GM10266 (cell line): ENCODE data around the gene ANKRD13A.
A peak's percentile ranks its signal among the peaks of the same experiment; 100 is the strongest.

ENCODE experiments used
- DNase-seq: peaks from one replicate; pipeline ENCODE4 v3.0.0; 2012; ENCODE audit errors: extremely low spot score
- TF ChIP-seq, protein P1 (sequence below): IDR thresholded peaks from 2 replicates; pipeline ENCODE4 v1.5.1; 2012; ENCODE audit warnings: mild to moderate bottlenecking, low read depth; ENCODE audit not compliant: control insufficient read depth, insufficient read depth; ENCODE audit errors: missing control alignments

Gene ANKRD13A

DNA sequence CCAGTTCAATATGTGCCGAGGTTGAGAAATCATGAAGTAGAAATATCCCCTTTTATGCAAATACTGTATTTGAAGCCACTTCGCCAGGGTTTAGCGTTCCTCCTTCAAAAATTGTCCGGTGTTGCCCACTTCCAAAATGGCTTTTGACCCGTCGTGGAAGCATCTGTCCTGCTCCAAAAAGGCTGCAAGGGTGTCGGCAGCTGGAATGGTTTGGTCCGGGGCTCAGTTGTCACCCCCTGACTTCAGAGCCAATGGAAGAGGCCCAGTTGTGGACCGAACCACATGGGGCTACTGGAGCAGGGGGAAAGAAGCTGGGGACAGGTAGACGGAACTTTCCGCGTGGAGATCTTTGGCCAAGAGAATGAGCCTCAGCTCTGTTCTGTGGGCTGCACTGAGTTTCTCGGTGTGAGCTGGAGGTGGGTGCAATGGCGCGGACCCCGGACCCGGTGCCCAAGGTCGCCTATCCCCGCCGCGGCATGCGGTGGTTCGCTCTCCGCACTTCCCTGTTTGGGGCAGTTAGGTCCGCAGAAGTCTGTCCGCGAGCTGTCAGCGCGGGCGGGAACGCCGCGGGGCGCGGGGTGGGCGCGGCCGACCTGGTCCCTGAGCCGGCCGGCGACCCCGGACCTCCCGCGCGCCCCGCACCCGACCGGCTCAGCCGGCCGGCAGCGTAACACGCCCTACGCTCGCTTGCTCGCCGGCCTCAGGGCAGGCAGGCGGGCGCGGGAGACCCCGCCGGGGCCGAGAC, at the start of gene ANKRD13A:
ANKRD13A (plus strand) TSS at position 527 of the 745 bp plus-strand sequence. CDS start 259 bp downstream, outside the sequence.
- DNase-seq: peak; percentile 92
- TF ChIP-seq, protein P1, sequence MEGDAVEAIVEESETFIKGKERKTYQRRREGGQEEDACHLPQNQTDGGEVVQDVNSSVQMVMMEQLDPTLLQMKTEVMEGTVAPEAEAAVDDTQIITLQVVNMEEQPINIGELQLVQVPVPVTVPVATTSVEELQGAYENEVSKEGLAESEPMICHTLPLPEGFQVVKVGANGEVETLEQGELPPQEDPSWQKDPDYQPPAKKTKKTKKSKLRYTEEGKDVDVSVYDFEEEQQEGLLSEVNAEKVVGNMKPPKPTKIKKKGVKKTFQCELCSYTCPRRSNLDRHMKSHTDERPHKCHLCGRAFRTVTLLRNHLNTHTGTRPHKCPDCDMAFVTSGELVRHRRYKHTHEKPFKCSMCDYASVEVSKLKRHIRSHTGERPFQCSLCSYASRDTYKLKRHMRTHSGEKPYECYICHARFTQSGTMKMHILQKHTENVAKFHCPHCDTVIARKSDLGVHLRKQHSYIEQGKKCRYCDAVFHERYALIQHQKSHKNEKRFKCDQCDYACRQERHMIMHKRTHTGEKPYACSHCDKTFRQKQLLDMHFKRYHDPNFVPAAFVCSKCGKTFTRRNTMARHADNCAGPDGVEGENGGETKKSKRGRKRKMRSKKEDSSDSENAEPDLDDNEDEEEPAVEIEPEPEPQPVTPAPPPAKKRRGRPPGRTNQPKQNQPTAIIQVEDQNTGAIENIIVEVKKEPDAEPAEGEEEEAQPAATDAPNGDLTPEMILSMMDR: no peak

DNA sequence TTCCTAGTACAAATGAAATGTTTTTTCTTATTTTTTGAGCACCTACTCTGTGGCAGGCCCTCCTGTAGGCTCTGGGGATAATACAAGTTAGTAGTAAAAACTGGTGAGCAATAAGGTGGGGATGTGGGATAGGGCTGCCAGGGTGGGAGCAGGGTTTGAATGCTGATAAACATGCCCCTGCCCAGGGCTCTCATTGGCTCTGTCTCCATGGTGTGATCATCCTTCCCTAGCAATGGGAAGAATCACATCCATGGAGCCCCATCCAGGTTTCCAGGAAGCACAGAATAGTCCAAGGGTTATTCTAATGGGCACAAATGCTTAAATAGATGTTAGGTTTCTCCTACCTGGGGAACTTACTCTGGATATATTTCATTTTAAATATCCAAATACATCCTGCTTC, 48.6 kb upstream of the ANKRD13A start:
- TF ChIP-seq, protein P1: no peak
- no peak for DNase-seq

DNA sequence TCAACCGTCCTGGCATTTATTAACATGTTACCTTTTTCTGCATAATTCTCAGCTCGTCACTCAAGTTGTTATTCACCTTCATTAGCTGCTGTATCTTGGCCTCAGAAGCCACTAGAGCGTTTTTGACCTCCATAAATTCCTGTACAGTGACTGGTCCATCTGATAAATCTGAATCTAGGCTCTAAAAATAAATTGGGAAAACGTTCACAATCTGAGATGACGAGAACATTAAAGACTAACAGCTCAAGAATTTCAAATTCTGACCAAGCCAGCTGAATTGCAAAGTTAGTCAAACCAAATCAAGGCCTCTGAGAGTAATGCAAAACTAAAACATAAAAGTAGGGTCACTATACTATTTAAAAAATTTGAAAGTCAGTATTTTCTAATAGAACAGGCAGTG, 48.1 kb upstream of the ANKRD13A start:
- no peak for DNase-seq
- TF ChIP-seq, protein P1: no peak

DNA sequence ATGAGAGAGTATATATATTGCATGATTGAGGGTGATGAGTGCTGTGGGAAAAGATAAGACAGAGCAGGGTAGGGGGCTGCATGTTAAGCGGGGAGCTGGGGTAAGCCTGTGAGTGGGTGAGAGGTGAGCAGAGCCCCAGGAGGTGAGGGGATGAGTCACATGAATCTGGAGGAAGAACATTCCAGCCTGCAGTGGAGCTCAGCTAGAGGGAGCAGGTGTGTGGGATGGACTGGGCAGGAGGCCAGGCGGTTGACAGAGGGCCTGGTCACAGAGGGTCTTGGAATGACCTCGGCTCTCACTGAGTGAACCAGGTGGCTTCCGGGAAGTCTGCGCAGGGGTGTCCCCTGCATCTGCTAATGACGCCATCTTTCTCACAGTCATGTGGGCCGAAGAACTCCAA, 47.5 kb upstream of the ANKRD13A start:
- TF ChIP-seq, protein P1: no peak
- DNase-seq: no peak

DNA sequence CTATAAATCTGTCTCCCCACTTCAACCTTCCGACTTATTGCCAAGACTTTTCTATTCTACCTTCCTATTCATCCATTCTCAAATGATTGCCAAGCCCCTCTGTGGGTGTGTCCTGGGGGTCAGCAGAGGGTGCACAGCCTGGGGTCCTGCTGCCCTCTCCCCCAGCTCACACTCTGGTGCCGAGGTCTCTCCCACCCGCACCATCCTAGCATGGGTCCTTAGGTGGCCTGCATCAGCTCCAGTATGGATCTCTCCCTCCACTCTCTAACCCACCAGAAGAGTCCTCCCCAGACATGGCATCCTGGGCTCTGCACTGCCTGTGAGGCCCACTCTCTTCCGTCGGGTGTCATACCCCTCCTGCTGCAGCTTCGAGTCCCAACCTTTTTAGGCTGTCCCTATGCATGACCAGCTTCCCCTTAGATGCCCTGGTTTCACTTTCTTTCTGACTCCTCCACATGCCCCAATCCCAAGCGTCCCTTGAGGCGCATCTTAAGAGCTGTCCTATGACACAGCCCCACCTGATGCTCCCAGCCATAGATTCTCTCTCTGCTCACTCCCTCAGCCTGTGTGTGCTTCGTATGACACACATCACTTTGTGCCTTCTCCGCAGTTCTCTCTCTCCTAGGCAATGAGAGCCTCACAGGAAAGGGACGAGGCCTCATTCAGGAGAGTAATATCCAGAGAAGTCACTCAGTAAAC, 46.9 kb upstream of the ANKRD13A start:
- TF ChIP-seq, protein P1: no peak
- DNase-seq: peak; percentile 24

DNA sequence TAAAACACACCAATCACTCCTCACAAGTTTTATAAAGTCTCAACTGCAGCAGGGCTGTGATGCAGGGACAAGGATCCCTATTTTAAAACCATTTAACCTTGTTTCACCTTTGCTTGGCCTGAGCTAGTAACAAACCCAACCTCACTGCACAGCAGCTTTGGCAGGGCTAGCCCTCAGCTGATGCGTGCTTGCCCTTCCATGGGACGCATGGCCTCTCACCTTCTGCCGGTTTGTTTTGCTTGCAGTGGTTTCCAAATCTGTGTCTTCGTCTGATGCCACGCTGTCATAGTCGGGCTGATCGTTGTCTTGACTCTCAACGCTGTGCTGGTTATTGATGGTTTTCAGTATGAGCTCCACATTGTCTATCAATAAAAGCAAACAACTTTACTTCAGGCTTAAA, 46.4 kb upstream of the ANKRD13A start:
- TF ChIP-seq, protein P1: no peak
- DNase-seq: no peak

DNA sequence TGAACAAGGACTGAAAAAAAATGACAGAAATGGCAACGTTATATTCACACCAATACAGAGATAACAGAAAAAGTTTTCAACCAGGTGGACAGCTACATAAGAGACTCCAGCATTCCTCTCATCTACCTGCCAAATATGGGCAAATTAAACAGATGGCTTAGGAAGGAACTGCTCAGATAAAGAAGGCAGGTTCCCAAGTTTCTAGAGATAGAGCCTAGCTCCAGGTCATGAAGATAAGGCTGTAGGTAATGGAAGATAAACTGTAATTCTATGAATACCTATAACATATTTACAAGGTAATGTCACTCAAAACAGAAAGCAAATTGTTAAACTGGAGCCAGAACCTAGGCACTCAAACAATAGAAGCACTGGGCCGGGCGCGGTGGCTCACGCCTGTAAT, 45.6 kb upstream of the ANKRD13A start:
- TF ChIP-seq, protein P1: no peak
- no peak for DNase-seq
